DMS53 treated with DMSO at 0.1 percent for 48 hours (cell line): Measurements from ENCODE around the gene CFAP298.

Experiments used
- DNase-seq: peaks from one replicate; lab custom pipeline; 2025; ENCODE audit not compliant: unreplicated experiment; lab: John Stamatoyannopoulos, UW

The CFAP298 gene

DNA sequence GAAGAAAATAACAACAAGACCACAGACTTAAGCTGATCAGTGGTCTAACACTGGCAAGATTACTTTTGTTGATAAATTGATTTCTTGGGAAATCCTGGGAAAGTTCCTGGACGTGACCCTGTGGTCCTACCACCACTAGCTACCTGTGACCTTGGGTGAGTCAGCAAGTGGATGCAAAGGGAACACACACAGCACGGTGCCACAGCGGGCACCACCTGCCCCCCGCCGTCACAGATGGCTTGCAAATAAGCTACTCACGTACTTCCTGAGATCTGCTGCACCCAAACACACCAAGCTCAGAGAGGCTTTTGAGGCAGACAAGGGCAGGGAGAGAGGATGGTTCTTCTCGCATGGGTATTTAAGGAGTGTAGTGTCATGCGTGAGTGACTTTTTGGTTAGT is 12.7 kb downstream of the CFAP298 start:
- no peak for DNase-seq

- no peak for DNase-seq
These were observed 13.1 kb downstream of the CFAP298 start for GRCh38 chr21:32599091-32599490.

GRCh38 chr21:32597205-32597604 is 15.0 kb downstream of the CFAP298 start:
- peak; percentile 90 for DNase-seq

- DNase-seq, result no peak
These were observed 16.7 kb downstream of the CFAP298 start for GRCh38 chr21:32595431-32595830.

DNA sequence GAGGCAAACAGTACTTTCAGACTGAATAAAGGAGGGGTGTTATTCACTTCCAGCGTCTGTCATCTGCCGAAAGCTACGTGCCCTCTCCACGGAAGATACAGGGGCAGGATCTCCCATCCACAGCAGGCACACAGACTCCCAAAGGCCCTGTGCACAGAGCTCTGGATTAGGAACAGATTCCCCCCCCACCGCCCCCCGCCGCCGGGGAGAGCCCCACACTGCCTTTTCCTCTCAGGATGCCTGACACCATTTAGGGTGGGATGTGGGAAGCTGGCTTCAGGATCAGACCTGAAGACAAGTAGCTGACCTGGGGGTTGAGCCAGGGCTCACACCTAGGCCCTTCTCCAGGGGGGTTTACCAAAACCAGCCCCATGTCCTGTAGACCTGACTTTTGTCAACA is 18.5 kb downstream of the CFAP298 start:
- no peak for DNase-seq

DNA sequence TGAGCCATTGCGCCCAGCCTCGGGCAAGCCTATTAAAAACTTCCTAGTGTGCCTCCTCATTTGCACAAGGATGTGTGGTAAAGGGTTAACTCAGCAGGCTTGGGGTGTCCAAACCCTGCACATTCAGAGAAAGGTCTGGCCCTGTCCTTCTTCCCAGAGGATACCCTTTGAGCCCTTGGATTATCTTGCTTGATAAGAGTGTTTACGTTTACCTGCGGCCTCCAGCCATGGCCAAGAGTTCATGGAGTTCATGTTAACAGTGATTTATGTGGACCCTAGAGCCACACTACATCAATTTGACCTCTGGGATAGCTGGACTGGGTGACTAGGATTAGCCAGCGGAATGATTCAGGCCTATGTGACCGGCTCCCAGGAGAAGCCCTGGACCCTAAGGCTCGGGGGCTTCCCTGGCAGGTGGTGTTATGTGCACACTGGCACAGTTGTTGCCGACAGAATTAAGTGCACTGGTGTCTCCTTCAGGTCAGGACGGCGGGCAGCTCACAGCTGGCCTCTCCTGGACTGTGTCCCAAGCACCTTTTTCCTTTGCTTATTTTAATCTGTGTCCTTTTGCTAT is 19.2 kb downstream of the CFAP298 start:
- DNase-seq, result no peak

GRCh38 chr21:32590130-32590529 is 22.0 kb downstream of the CFAP298 start:
- no peak for DNase-seq

GRCh38 chr21:32587651-32588050 is 24.5 kb downstream of the CFAP298 start:
- no peak for DNase-seq

DNA sequence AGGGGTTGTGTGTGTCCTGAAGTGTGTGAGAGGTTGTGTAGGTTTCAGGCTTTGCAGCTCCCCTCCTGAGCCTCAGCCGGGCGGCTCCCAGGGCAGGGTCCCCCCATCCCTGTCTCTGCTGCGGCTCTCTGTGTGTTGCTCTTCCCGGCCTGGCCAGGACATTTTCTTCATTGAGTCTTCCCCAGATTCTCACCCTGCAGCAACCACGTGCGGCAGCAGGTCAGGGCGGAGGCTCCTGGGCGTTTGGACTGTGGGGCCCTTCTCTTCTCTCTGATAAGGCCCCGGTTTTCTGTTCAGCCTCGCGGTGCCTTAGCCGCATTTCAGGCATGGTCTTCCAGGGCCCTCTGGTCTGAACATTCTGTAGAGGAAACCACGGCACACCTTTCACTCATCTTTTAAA is 25.1 kb downstream of the CFAP298 start:
- no peak for DNase-seq

DNA sequence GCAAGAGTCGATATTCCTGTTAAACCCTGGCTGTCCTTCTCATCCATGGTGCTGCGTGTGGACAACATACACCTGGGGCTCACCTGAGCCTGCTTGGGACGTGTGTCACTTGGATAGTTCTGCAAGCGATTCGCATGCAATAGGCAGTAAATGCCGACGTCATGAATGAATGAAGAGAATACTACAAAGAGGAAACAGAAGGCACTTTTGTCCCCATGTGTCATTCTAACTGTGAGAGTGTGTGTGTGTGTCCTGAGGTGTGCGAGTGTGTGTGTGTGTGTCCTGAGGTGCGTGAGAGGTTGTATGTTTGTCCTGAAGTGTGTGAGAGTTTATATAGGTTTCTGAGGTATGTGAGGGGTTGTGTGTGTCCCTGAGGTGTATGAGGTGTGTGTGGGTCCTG is 26.2 kb downstream of the CFAP298 start:
- DNase-seq, result no peak

DNA sequence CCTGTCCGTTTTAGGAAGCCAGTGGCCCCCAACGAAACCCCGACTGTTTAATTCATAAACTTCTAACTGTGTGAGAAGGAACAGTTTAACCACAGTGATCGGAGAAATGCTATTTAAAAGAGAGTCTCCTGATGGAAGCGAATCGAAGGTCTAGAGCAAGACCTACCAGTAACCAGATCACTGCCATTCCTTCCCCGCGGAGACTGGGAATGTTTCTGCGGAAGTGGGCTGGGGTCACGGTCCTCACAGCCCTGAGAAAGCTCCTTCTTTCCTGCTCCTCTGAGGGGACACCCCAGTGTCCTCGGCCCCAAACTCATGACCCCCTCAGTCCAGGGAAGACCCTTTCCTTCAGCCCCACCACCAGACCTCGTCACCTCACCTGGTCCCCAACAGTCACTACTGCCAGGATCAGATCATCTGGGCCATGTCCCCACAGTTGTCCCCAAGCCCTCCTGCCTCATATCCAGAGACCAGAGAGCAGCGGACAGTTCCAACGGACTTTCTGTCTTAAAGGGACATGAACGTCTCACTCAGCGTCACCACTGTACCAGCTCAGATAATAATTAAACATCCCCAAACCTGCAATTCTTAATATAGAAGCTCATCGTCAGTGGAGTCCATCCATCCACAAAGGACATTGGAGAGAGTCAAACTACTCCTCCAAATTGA is 27.0 kb downstream of the CFAP298 start, which contains the start of gene TCP10L:
TCP10L (minus strand) TSS at position 482 of the 669 bp plus-strand sequence. CDS start 1,219 bp downstream, outside the sequence.
- no peak for DNase-seq

GRCh38 chr21:32584472-32584871 is 27.7 kb downstream of the CFAP298 start:
- no peak for DNase-seq

- no peak for DNase-seq
These were observed 30.4 kb downstream of the CFAP298 start for GRCh38 chr21:32581732-32582131.

GRCh38 chr21:32580949-32581348 is 31.2 kb downstream of the CFAP298 start:
- no peak for DNase-seq

GRCh38 chr21:32578107-32578691 is 34.0 kb downstream of the CFAP298 start:
- DNase-seq, result no peak

- no peak for DNase-seq
These were observed 36.2 kb downstream of the CFAP298 start for GRCh38 chr21:32576011-32576410.

- no peak for DNase-seq
These were observed 36.9 kb downstream of the CFAP298 start for GRCh38 chr21:32574946-32575925.

DNA sequence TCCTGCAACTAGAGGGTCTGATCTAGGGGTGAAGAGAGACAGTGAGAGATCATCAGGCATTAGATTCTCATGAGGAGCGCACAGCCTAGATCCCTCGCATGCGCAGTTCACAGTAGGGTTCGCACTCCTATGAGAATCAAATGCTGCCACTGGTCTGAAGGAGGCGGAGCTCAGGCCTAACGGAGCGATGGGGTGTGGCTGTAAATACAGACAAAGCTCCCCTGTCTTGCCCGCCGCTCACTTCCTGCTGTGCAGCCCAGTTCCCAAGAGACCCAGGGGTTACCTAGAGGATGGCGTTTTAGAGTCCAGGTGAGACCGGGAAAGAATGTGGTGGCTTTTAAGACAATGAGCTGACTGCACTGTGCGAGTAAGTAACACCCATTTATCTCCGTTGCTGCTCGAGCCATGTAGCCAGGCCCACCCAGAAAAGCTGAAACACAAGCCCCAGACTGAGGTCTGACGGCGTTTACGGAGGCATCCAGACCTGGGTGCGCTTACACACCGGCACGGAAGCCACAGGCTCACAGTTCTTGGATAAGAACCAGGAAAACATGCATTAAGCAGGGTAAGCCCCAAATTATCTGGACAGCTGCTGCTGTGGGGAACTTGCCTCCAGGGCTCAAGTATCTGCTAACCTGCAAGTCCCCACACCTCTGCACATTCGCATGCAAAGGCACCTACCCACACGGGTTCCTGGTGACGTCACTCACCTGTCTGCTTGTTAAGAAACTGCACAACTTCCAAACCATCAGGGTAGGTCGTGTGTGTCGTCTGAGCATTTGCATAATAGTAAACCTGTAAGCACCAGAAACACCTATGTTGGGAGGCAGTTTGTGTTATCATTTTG is 39.4 kb downstream of the CFAP298 start:
- DNase-seq, result no peak

DNA sequence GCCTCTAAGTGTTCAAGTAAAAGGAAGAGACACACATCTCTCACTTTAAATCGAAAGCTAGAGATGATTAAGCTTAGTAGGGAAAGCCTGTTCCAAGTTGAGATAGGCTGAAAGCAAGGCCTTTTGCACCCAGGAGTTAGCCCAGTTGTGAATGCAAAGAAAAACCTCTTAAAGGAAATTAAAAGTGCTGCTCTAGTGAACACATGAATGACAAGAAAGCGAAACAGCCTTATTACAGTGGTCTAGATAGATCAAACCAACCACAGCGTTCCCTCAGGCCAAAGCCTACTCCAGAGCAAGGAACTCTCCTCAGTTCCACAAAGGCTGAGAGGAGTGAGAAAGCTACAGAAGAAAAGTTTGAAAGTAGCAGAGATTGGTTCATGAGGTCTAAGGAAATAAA is 41.7 kb downstream of the CFAP298 start:
- DNase-seq, result no peak
